ENCODE data around the gene MSI2. TPM values are rescaled to one million over a fixed set of nuclear protein-coding genes. Genes with fewer than 3 reads are reported as not detected.
A peak's percentile ranks its signal among the peaks of the same experiment; 100 is the strongest.

MSI2 gene
- total and polyA plus RNA-seq, 9 of the 15 experiments (the other 6 are each of a cell fraction or from before 2014, with no cell fraction given): 4.6 to 61.8 (median 42.4) TPM

DNA sequence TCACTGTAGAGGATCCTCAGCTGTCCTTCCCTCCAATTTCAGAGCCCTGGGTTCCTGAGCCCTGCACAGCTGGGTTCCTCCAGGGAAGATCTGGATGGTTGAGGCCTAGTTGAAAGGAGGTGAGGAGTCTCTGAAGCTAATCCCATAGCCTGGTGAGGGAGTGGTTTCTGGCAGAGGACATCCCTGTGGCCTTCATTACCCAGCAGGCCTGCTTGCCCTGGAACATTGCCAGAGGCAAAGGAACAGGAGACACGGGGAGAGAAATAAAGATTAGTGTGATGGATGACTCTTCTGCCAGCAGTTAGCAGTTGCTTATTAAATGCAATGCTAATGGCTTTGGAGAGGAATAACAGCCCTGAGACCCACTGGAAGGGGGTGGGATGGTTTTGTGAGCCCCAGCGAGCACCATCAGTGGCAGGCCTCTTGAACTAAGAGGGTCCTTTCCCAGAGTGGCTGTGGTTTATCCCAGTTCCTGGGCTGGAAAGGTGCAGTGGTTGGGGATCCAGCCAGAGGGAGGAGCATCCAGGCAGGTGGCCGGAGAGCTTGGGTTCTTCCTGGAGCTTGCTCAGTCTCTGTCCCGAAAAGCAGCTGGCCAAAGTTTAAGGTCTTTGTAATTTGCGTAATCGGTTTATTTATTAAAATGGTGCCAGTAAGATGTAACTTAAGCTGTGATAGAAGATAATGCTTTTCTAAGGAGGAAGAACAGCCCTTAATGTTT, 279.1 kb downstream of the MSI2 start:
- intact Hi-C loops (cut with micrococcal nuclease): no loop called here
- Histone ChIP-seq H3K36me3 (ENCODE audit: control insufficient read depth, insufficient read depth, low read length) (peaks cover 5% of the 10 kb centered on the region; the same call in 2 of the 3 replicates), H3K9me1 (ENCODE audit: control insufficient read depth, insufficient read depth, low read length) (no peaks in the 10 kb centered on the region), H3K79me2 (ENCODE audit: control insufficient read depth, insufficient read depth, low read length) (no peaks in the 10 kb centered on the region), H3K4me1 (replicated peaks in 1 of 2; ENCODE audit: control insufficient read depth in 2 of 2, insufficient read depth in 2 of 2, low read length in 2 of 2) (peaks cover 14 to 15% of the 10 kb centered on the region in 2 experiments), H4K20me1 (replicated peaks; ENCODE audit: control insufficient read depth, insufficient read depth, low read length) (peaks cover 20% of the 10 kb centered on the region), H3K4me2 (ENCODE audit: insufficient read depth, low read length) (no peak overlapping the region), H3K9me3 (replicated peaks; ENCODE audit: control insufficient read depth, insufficient read depth, low read depth, low read length) (no peaks in the 10 kb centered on the region), H2AFZ (ENCODE audit: low read depth, low read length) (no peak overlapping the region), H3K9ac (ENCODE audit: insufficient read depth in 1 of 2, low read depth in 2 of 2, low read length in 2 of 2) (peak overlapping the region in 1 of 2 experiments; percentile 66; a peak in 1 of 4 replicates), H3K27ac (ENCODE audit: extremely low read depth, low read depth, low read length) (no peak overlapping the region), H3K27me3 (ENCODE audit: control insufficient read depth in 2 of 2, insufficient read depth in 2 of 2, low read length in 2 of 2) (no peaks in the 10 kb centered on the region), H3K4me3 (no peak overlapping the region)
- BruUV-seq (replicated peaks): no TSS peak
- 67% methylated on average over 5 of the region's 6 CpGs for WGBS (ENCODE audit: insufficient coverage, low coverage, missing lambda C conversion rate)
- DNase-seq (ENCODE audit: extremely low read depth in 1 of 4, low spot score in 3 of 4) (peak; percentile 32 to 65 (median 47)), FAIRE-seq (peak; percentile 58), ATAC-seq (peak; percentile 78)
- ChIA-PET CTCF (ENCODE audit: low intra/inter-chr PET ratio) (no interaction called here), POLR2A (interaction anchor here (2.1 kb wide), 1 partner anchor 17 kb away, joined by 5 read pairs; no protein-coding TSS in a partner anchor)
- in situ Hi-C loops (cut with MboI): no loop called here
- TF ChIP-seq ZNF398 (CRISPR knock-in tag; IDR thresholded peaks at IDR 0.05): no peak
- no peak for TF ChIP-seq TAF15 (IDR thresholded peaks at IDR 0.05; ENCODE audit: low read depth, low read length)
- no peak for TF ChIP-seq ZNF184 (CRISPR knock-in tag; IDR thresholded peaks at IDR 0.05)
- TF ChIP-seq MEF2A (IDR thresholded peaks at IDR 0.05; ENCODE audit: control insufficient read depth, low read depth, low read length): no peak
- no peak for TF ChIP-seq FOXM1 (IDR thresholded peaks at IDR 0.05; ENCODE audit: low read depth)
- no peak for TF ChIP-seq FOXM1 (CRISPR knock-in tag; IDR thresholded peaks at IDR 0.05; ENCODE audit: low read depth)
- peak; percentile 80 for TF ChIP-seq PKNOX1 (IDR thresholded peaks at IDR 0.05)
- no peak for TF ChIP-seq ZEB2 (IDR thresholded peaks at IDR 0.05)
- TF ChIP-seq NFIC (IDR thresholded peaks at IDR 0.05): peak; percentile 94
- TF ChIP-seq TCF7 (IDR thresholded peaks at IDR 0.05; ENCODE audit: borderline replicate concordance): no peak
- TF ChIP-seq ZNF143 (CRISPR knock-in tag; IDR thresholded peaks at IDR 0.05): 0 out of 2 replicates have a peak, but pooled peaks have one; percentile 46

Measured in K562 (cell line).